ENCODE results near the gene LYRM2.

The LYRM2 gene

DNA sequence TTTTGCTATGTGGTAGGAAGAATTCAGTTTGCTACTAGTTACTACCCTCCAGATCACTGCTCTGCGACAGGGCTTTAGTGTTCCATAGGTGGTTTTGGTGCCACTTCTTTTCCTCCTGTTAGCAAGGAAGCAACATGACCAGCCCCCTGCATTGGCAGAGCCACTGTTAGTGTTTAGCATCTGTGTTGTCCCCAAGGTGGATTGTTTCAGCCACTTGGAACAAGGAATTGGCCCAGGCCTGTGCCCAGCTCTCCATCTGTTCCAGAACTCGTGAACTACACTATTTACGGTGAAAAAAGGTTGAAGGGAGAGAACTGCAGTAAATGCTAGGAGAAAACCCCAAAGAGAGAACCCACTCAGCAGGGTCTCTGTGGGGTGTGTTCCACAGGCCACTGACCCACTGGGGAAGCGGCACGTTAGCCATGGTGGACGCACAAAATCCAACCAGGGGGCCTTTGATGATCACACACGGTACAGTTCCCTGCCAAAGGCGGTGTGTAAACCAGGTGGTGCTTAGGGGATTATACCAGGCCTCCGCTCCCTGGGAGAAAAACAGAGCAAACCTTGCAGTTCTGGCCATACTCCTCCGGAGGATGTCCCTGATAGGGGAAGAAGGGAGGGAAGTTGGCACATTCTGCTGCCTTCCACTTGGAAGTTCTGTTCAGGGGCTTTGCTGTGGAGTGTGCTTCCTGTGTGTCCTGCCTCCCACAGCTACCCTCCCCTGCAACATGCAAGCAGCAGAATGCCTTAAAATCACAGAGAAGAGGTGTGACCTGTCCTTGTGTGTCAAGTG lies 72.3 kb downstream of the LYRM2 start:
- Histone ChIP-seq H3K4me3 (IDR thresholded peaks at IDR 0.05; ENCODE audit: insufficient read depth, low read depth, low read length) (no peak overlapping the region), H3K36me3 (ENCODE audit: insufficient read depth) (no peaks in the 10 kb centered on the region), H4K20me1 (ENCODE audit: insufficient read depth) (no peaks in the 10 kb centered on the region), H2AFZ (ENCODE audit: low read depth) (no peak overlapping the region), H3K27me3 (ENCODE audit: insufficient read depth, low read depth) (no peaks in the 10 kb centered on the region), H3K79me2 (ENCODE audit: insufficient read depth, low read depth) (no peaks in the 10 kb centered on the region), H3K27ac (no peak overlapping the region), H3K4me1 (ENCODE audit: low read depth, poor library complexity, severe bottlenecking) (no peaks in the 10 kb centered on the region), H3K4me2 (no peak overlapping the region), H3K9ac (no peak overlapping the region)
- TF ChIP-seq, protein P1, sequence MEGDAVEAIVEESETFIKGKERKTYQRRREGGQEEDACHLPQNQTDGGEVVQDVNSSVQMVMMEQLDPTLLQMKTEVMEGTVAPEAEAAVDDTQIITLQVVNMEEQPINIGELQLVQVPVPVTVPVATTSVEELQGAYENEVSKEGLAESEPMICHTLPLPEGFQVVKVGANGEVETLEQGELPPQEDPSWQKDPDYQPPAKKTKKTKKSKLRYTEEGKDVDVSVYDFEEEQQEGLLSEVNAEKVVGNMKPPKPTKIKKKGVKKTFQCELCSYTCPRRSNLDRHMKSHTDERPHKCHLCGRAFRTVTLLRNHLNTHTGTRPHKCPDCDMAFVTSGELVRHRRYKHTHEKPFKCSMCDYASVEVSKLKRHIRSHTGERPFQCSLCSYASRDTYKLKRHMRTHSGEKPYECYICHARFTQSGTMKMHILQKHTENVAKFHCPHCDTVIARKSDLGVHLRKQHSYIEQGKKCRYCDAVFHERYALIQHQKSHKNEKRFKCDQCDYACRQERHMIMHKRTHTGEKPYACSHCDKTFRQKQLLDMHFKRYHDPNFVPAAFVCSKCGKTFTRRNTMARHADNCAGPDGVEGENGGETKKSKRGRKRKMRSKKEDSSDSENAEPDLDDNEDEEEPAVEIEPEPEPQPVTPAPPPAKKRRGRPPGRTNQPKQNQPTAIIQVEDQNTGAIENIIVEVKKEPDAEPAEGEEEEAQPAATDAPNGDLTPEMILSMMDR (conservative IDR thresholded peaks at IDR 0.05; ENCODE audit: low read depth, low read length) = no peak

DNA sequence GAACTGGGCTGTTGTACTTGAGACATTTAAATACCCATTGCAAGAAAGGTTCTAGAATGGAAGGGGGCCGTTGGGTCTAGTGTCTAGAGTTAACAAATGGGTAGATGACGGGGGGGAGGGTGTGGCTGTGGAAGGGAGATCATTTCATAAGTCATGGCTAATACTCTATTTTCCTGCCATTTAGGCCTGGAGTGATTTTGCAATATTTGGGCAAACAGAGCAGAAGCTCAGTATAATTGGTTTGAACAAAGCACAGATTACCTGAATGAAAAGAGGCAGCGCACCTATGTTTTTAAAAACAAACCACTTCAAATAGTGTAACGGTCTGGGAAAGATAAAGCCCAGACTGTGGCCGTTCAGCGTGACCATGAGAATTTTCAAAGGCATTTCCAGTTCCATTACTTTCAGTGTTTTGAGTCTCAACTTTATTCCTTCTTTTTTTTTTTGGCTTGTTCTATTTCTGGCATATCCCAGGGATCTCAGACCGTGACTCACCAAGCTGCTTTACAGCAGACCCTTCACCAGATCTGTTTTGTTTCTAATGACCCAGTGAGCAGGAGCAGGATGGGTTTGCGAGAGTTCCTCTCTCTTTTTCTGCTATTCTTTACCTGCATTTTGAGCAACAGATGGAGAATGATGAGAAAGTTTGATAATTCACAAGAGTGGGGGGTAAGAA lies 73.7 kb downstream of the LYRM2 start:
- TF ChIP-seq, protein P1 (conservative IDR thresholded peaks at IDR 0.05; ENCODE audit: low read depth, low read length) = no peak
- H3K27me3 ChIP-seq (ENCODE audit: insufficient read depth, low read depth) = no peaks in the 10 kb centered on the region
- no peaks in the 10 kb centered on the region for H3K79me2 ChIP-seq (ENCODE audit: insufficient read depth, low read depth)
- no peak overlapping the region for H3K4me2 ChIP-seq
- H3K36me3 ChIP-seq (ENCODE audit: insufficient read depth) = no peaks in the 10 kb centered on the region
- H3K4me3 ChIP-seq (IDR thresholded peaks at IDR 0.05; ENCODE audit: insufficient read depth, low read depth, low read length) = no peak overlapping the region
- no peaks in the 10 kb centered on the region for H4K20me1 ChIP-seq (ENCODE audit: insufficient read depth)
- no peak overlapping the region for H3K27ac ChIP-seq
- H3K4me1 ChIP-seq (ENCODE audit: low read depth, poor library complexity, severe bottlenecking) = no peaks in the 10 kb centered on the region
- H3K9ac ChIP-seq = no peak overlapping the region
- H2AFZ ChIP-seq (ENCODE audit: low read depth) = no peak overlapping the region

DNA sequence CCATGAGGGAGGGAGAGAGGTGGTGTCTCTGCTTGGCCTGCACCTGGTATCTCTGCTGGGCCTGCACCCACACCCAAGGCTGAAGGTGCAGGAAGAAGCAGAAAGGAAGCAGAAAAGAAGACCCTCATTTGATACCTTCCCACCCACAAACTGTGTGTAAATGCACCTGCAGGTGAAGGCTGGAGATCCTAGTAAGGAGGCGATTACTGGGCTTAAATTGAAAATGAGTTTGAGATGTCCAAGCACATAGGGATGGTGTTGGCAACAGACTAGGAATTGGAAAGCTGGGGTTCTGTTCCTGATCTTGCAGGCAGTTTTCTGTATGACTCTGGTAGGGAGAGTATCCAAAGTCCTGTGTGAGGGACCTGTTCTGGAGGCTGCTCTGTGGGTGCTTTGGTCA lies 74.7 kb downstream of the LYRM2 start:
- TF ChIP-seq, protein P1 (conservative IDR thresholded peaks at IDR 0.05; ENCODE audit: low read depth, low read length) = no peak
- Histone ChIP-seq H3K79me2 (ENCODE audit: insufficient read depth, low read depth) (no peaks in the 10 kb centered on the region), H3K4me3 (IDR thresholded peaks at IDR 0.05; ENCODE audit: insufficient read depth, low read depth, low read length) (no peak overlapping the region), H3K27me3 (ENCODE audit: insufficient read depth, low read depth) (no peaks in the 10 kb centered on the region), H3K27ac (no peak overlapping the region), H3K4me2 (no peak overlapping the region), H3K36me3 (ENCODE audit: insufficient read depth) (no peaks in the 10 kb centered on the region), H4K20me1 (ENCODE audit: insufficient read depth) (no peaks in the 10 kb centered on the region), H3K9ac (no peak overlapping the region), H2AFZ (ENCODE audit: low read depth) (no peak overlapping the region), H3K4me1 (ENCODE audit: low read depth, poor library complexity, severe bottlenecking) (no peaks in the 10 kb centered on the region)

DNA sequence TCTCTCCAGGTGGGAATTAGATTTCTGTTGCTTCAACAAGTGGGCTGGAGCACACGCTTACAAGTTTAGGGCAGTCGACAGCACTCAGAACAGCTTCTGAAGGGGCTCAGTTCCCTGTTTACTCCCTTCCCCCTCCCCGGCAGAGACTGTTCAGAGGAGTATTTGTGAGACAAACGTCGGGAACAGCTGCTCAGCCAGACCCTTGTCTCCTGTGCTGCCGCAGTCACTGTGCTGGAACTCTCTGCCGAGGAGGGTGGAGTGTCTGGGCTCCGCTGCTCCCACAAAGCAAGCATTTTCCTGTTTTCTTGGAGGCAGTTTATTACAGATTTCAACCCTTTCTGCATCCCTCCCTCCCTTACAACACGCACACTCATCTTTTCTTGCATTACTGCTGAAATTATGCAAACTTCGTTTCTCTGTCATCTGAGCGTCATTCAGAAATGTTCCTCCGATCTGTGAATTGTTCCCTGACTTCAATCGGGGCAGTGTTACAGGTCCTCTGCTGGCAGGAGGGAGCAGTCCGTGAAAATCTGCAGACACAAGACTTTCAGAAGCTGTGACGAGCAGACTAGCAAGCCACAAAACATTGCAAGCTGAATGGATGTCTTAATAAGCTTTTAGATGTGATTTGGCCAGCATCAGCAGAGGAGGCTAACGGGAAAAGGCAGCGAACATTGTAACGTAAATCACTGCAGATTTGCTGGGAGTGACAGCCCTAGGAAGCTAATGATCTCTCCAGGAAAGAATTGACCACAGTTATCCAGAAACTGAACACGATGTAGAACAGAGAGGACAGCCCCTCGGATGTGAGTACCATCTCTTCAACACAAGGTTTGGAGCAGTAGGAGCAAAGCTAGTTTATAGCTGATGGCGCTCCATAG lies 76.2 kb downstream of the LYRM2 start:
- Histone ChIP-seq H2AFZ (ENCODE audit: low read depth) (no peak overlapping the region), H4K20me1 (ENCODE audit: insufficient read depth) (no peaks in the 10 kb centered on the region), H3K9ac (no peak overlapping the region), H3K36me3 (ENCODE audit: insufficient read depth) (no peaks in the 10 kb centered on the region), H3K79me2 (ENCODE audit: insufficient read depth, low read depth) (no peaks in the 10 kb centered on the region), H3K4me1 (ENCODE audit: low read depth, poor library complexity, severe bottlenecking) (no peaks in the 10 kb centered on the region), H3K27me3 (ENCODE audit: insufficient read depth, low read depth) (no peaks in the 10 kb centered on the region), H3K4me2 (no peak overlapping the region), H3K4me3 (IDR thresholded peaks at IDR 0.05; ENCODE audit: insufficient read depth, low read depth, low read length) (no peak overlapping the region), H3K27ac (no peak overlapping the region)
- TF ChIP-seq, protein P1 (conservative IDR thresholded peaks at IDR 0.05; ENCODE audit: low read depth, low read length) = no peak

Measured in KMS-11 (cell line).